Neural progenitor cell (in vitro differentiated cells): ENCODE measurements around the gene GRK1.

ENCODE experiments used
- EZH2phosphoT487 ChIP-seq: fragments of 200-600 bp; sonication (generic); IDR thresholded peaks from 2 replicates; pipeline ENCODE4 v1.6.1; 2017; ENCODE audit warnings: antibody characterized with exemption
- TF ChIP-seq, protein P1 (sequence below): fragments of 200-600 bp; sonication (generic); IDR thresholded peaks from 2 replicates; pipeline ENCODE4 v1.5.1; 2017; ENCODE audit warnings: antibody characterized with exemption, mild to moderate bottlenecking

- TF ChIP-seq, protein P1, sequence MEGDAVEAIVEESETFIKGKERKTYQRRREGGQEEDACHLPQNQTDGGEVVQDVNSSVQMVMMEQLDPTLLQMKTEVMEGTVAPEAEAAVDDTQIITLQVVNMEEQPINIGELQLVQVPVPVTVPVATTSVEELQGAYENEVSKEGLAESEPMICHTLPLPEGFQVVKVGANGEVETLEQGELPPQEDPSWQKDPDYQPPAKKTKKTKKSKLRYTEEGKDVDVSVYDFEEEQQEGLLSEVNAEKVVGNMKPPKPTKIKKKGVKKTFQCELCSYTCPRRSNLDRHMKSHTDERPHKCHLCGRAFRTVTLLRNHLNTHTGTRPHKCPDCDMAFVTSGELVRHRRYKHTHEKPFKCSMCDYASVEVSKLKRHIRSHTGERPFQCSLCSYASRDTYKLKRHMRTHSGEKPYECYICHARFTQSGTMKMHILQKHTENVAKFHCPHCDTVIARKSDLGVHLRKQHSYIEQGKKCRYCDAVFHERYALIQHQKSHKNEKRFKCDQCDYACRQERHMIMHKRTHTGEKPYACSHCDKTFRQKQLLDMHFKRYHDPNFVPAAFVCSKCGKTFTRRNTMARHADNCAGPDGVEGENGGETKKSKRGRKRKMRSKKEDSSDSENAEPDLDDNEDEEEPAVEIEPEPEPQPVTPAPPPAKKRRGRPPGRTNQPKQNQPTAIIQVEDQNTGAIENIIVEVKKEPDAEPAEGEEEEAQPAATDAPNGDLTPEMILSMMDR = no peak
- no peak for TF ChIP-seq EZH2phosphoT487
These were observed 83.8 kb downstream of the GRK1 start for GRCh38 chr13:113750554-113751399.
